Thoracic aorta (tissue), 2 donors: ENCODE data around the gene PTOV1. TPM values are rescaled to one million over a fixed set of nuclear protein-coding genes. Genes with fewer than 3 reads are reported as not detected.

Source experiments
- ATAC-seq: fragments of 150-250 bp; one replicate; pipeline ENCODE4 v1.8.0; 2017; ENCODE audit warnings: low read depth; ENCODE audit not compliant: insufficient number of reproducible peaks, low FRiP score
- DNase-seq: peaks from one replicate; pipeline ENCODE4 v3.0.0-alpha.2; 2020; ENCODE audit warnings: low spot score
- H3K27ac ChIP-seq, 2 donors: fragments of 200-600 bp; sonication (generic); 1 replicate in 1 of 2; 2 replicates in 1 of 2; pipeline ENCODE4 v1.5.1; 2016; ENCODE audit warnings: mild to moderate bottlenecking in 2 of 2, moderate library complexity in 2 of 2
- H3K27me3 ChIP-seq: fragments of 200-600 bp; sonication (generic); replicated peaks from 2 replicates; pipeline ENCODE4 v1.6.0; 2016; ENCODE audit warnings: mild to moderate bottlenecking; ENCODE audit not compliant: insufficient read depth
- H3K36me3 ChIP-seq: fragments of 200-600 bp; sonication (generic); one replicate; pipeline ENCODE4 v1.5.1; 2016
- H3K4me1 ChIP-seq, 2 donors: fragments of 200-600 bp; sonication (generic); 1 replicate in 1 of 2; 2 replicates in 1 of 2; pipeline versions ENCODE4 v1.5.1 to v1.6.0; 2016; ENCODE audit warnings: low read depth in 2 of 2, mild to moderate bottlenecking in 1 of 2; ENCODE audit not compliant: control insufficient read depth in 1 of 2
- H3K4me3 ChIP-seq: fragments of 200-600 bp; sonication (generic); 2 replicates; pipeline ENCODE4 v1.5.1; 2016; ENCODE audit warnings: mild to moderate bottlenecking
- H3K9me3 ChIP-seq: fragments of 200-600 bp; sonication (generic); 2 replicates; pipeline ENCODE4 v1.5.1; 2016
- CTCF ChIP-seq: fragments of 200-600 bp; sonication (generic); IDR thresholded peaks from one replicate; pipeline ENCODE4 v1.5.1; 2019; ENCODE audit warnings: antibody characterized with exemption
- total RNA-seq, 2 donors: library from RNA; depleted of rRNA; stranded (reverse); fragments of >200 nt; gene quantifications; one replicate each; pipeline versions ENCODE4 v1.1.0 to v1.2.3, GENCODE V29; 2016

PTOV1 gene
- total RNA-seq, 2 donors from 2014 or later: 62.9 to 72.2 TPM

GRCh38 chr19:49860336-49861102 is 9.6 kb downstream of the PTOV1 start:
- Histone ChIP-seq H3K4me3 (no peak overlapping the region), H3K36me3 (peaks cover 60% of the 10 kb centered on the region), H3K9me3 (no peaks in the 10 kb centered on the region), H3K27me3 (no peaks in the 10 kb centered on the region), H3K27ac (peak overlapping the region in 1 of 2 donors; percentile 34), H3K4me1 (peaks cover 0 to 7% of the 10 kb centered on the region in 2 donors)
- no peak for TF ChIP-seq CTCF
- DNase-seq: no peak
- ATAC-seq: no peak

GRCh38 chr19:49861107-49861506 is 10.1 kb downstream of the PTOV1 start:
- no peaks in the 10 kb centered on the region for H3K27me3 ChIP-seq
- no peaks in the 10 kb centered on the region for H3K9me3 ChIP-seq
- peaks cover 3 to 13% of the 10 kb centered on the region in 2 donors for H3K4me1 ChIP-seq
- no peak overlapping the region for H3K4me3 ChIP-seq
- no peak for ATAC-seq
- peaks cover 57% of the 10 kb centered on the region for H3K36me3 ChIP-seq
- TF ChIP-seq CTCF: no peak
- peak overlapping the region in 1 of 2 donors; percentile 34 for H3K27ac ChIP-seq
- DNase-seq: no peak

GRCh38 chr19:49861541-49862378 is 10.8 kb downstream of the PTOV1 start:
- no peak for TF ChIP-seq CTCF
- H3K9me3 ChIP-seq: no peaks in the 10 kb centered on the region
- H3K36me3 ChIP-seq: peaks cover 50% of the 10 kb centered on the region
- peaks cover 9 to 20% of the 10 kb centered on the region in 2 donors for H3K4me1 ChIP-seq
- H3K4me3 ChIP-seq: no peak overlapping the region
- no peak for ATAC-seq
- H3K27me3 ChIP-seq: no peaks in the 10 kb centered on the region
- no peak overlapping the region for H3K27ac ChIP-seq
- DNase-seq: no peak

- Histone ChIP-seq H3K4me1 (peaks cover 10 to 22% of the 10 kb centered on the region in 2 donors), H3K27ac (no peak overlapping the region)
These were observed 11.7 kb downstream of the PTOV1 start for GRCh38 chr19:49862391-49863253.

More at GRCh38 chr19:49862391-49863253, 11.7 kb downstream of the PTOV1 start:
- H3K36me3 ChIP-seq: peaks cover 41% of the 10 kb centered on the region
- ATAC-seq: no peak
- no peak for TF ChIP-seq CTCF
- H3K4me3 ChIP-seq: no peak overlapping the region
- H3K9me3 ChIP-seq: no peaks in the 10 kb centered on the region
- no peak for DNase-seq
- no peaks in the 10 kb centered on the region for H3K27me3 ChIP-seq
